PFSK-1 (cell line): Measurements from ENCODE around the gene TRMT10A.

Experiments
- FOXP2 ChIP-seq: optimal IDR thresholded peaks from 2 replicates; pipeline ENCODE3; 2011; ENCODE audit warnings: borderline replicate concordance, control low read depth, inconsistent platforms; ENCODE audit not compliant: insufficient read depth; ENCODE audit errors: extremely low read length, extremely low read depth
- POLR2AphosphoS5 ChIP-seq: IDR thresholded peaks from 2 replicates; pipeline ENCODE4 v1.6.1; 2012; ENCODE audit warnings: low read depth, mild to moderate bottlenecking, control low read depth, low read length, moderate library complexity
- SIN3A ChIP-seq: IDR thresholded peaks from 2 replicates; pipeline ENCODE4 v1.6.1; 2012; ENCODE audit warnings: mild to moderate bottlenecking, low read length, moderate library complexity, borderline replicate concordance; ENCODE audit not compliant: insufficient read depth
- TAF1 ChIP-seq: IDR thresholded peaks from 2 replicates; pipeline ENCODE4 v1.6.1; 2012; ENCODE audit warnings: low read length, control low read depth, borderline replicate concordance; ENCODE audit not compliant: insufficient read depth
- TF ChIP-seq, protein P1 (sequence below), 2 experiments: IDR thresholded peaks; 2 replicates each; pipeline versions ENCODE4 v1.6.1 to v1.8.0; 2011 to 2012; ENCODE audit warnings: low read depth in 2 of 2, low read length in 2 of 2, control low read depth in 1 of 2, inconsistent platforms in 1 of 2, mild to moderate bottlenecking in 1 of 2, moderate library complexity in 1 of 2; ENCODE audit not compliant: insufficient read depth in 1 of 2

Gene TRMT10A

DNA sequence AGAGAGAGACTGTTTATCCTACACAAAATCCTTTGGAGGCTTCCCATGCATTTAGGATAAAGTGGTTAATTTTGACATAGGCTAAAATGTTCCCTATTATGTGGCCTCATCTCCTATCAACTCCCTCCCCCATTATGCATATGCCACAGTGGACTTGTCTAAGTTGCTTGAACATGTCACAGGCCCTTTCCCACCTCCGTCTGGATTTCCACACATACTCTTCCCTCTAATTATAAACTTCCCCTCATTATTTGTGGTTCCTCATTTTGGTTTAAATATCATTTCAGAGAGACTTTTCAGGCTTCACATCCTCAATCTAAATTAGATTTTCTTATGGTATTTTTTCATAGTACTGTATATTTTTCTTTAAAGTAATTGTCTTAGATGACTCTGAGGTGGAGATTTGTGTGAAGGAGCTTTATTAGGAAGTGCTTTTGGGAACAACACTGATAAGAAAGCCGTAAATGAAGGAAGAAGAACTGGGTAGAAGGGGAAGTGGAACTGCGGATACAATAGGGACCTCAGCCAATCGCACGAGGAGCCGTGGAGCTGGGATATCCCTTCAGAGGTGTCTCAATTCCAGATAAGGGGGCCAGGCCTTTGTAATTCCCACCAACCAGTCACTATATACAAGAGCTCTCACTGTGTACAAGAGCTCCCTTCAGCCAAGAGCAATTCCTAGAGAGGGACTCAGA is 45.1 kb downstream of the TRMT10A start:
- TF ChIP-seq FOXP2 = no peak
- no peak for TF ChIP-seq SIN3A
- TF ChIP-seq, protein P1, sequence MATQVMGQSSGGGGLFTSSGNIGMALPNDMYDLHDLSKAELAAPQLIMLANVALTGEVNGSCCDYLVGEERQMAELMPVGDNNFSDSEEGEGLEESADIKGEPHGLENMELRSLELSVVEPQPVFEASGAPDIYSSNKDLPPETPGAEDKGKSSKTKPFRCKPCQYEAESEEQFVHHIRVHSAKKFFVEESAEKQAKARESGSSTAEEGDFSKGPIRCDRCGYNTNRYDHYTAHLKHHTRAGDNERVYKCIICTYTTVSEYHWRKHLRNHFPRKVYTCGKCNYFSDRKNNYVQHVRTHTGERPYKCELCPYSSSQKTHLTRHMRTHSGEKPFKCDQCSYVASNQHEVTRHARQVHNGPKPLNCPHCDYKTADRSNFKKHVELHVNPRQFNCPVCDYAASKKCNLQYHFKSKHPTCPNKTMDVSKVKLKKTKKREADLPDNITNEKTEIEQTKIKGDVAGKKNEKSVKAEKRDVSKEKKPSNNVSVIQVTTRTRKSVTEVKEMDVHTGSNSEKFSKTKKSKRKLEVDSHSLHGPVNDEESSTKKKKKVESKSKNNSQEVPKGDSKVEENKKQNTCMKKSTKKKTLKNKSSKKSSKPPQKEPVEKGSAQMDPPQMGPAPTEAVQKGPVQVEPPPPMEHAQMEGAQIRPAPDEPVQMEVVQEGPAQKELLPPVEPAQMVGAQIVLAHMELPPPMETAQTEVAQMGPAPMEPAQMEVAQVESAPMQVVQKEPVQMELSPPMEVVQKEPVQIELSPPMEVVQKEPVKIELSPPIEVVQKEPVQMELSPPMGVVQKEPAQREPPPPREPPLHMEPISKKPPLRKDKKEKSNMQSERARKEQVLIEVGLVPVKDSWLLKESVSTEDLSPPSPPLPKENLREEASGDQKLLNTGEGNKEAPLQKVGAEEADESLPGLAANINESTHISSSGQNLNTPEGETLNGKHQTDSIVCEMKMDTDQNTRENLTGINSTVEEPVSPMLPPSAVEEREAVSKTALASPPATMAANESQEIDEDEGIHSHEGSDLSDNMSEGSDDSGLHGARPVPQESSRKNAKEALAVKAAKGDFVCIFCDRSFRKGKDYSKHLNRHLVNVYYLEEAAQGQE (IDR thresholded peaks at IDR 0.05; ENCODE audit: insufficient read depth in 1 of 2, low read depth in 2 of 2, low read length in 2 of 2) = no peak
- no peak for TF ChIP-seq TAF1
- no peak for TF ChIP-seq POLR2AphosphoS5

DNA sequence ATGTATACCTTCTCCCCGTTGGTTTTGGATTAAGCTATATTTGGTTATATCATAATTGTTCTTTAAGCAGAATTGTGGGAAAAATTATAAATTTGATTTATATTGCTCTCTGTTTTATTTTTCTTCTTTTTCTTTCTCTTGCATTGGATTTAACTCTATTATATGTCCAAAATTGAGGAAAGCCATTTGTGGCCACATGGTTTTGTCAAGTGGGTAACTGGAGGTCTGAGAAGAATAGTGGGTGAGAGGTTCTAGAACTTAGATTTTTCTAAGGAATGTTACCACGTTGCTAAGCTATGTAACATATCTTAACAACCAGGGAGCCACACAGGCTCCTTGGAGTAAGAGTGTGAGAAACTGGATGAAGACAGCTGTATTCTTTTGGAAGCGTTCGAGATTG is 53.1 kb downstream of the TRMT10A start, which contains the start of gene C4orf17:
TSS of gene C4orf17 (plus strand) at position 301 of the 400 bp plus-strand sequence. CDS start 2,061 bp downstream, outside the sequence.
- TF ChIP-seq TAF1 = no peak
- TF ChIP-seq SIN3A = no peak
- no peak for TF ChIP-seq FOXP2
- no peak for TF ChIP-seq POLR2AphosphoS5
- TF ChIP-seq, protein P1 (IDR thresholded peaks at IDR 0.05; ENCODE audit: insufficient read depth in 1 of 2, low read depth in 2 of 2, low read length in 2 of 2) = no peak

DNA sequence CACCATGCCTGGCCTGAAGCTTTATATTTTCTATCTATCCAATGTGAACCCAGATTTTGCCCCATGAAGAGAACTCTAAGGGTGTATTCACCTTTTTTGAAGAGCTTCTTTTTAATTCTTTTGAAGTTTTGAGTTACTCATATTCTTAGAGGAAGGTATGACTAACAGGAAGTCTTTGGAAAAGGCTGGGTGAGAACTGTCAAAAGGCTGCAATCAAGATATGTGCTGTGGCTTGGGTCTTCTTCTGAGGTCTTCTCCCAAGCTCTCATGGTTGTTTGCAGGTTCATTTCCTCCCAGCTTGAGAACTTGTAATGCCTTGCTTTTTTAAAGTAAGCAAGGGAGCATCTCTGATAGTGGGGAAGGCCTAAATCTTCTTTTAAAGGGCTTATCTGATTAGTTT is 56.1 kb downstream of the TRMT10A start:
- TF ChIP-seq TAF1 (no peak), SIN3A (no peak), POLR2AphosphoS5 (no peak), FOXP2 (no peak)
- TF ChIP-seq, protein P1 (IDR thresholded peaks at IDR 0.05; ENCODE audit: insufficient read depth in 1 of 2, low read depth in 2 of 2, low read length in 2 of 2) = no peak

DNA sequence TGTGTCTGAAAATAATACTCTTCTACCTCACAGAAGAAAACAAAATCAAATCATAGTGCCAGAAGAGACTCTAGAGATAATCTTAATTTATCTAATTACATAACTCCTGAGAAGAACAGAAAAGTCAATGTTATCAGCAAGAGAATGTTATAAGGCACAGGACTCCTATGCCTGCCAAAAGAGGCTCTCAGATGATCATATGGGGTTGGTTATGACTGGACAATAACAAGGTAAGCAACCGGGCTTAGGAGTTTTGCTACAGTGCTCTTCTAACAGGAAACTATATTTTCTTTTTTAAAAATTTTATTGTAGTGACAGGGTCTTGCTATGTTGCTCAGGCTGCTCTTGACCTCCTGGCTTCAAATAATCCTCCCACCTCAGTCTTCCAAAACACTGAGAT is 56.5 kb downstream of the TRMT10A start:
- no peak for TF ChIP-seq FOXP2
- TF ChIP-seq, protein P1 (IDR thresholded peaks at IDR 0.05; ENCODE audit: insufficient read depth in 1 of 2, low read depth in 2 of 2, low read length in 2 of 2) = no peak
- no peak for TF ChIP-seq SIN3A
- TF ChIP-seq TAF1 = no peak
- no peak for TF ChIP-seq POLR2AphosphoS5

DNA sequence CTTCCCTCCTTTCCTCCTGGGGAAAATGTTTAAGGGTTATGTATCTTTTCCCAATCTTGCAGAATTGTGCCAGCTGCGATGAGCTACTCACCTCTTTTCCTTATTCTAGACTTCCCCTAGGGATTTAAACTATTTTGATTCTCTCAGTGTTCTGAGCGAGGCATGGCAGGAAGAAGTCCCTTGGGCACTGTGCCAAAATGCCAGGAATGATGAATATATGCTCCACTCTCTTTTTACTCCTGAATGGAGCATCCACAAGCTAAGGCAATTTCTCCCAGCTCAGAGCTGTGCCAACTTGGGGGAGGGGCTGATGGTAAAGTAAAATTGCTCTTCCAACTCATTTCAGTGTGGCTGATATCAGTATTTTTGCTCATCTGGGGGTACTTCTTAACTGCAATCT is 57.1 kb downstream of the TRMT10A start:
- TF ChIP-seq POLR2AphosphoS5 (no peak), SIN3A (no peak), FOXP2 (no peak), TAF1 (no peak)
- TF ChIP-seq, protein P1 (IDR thresholded peaks at IDR 0.05; ENCODE audit: insufficient read depth in 1 of 2, low read depth in 2 of 2, low read length in 2 of 2) = no peak
